HS-5 (cell line): ENCODE measurements around the gene BRD1.

ENCODE experiments used
- DNase-seq: peaks from one replicate; pipeline ENCODE4 v3.0.0-alpha.2; 2012; ENCODE audit warnings: low read depth

The BRD1 gene

GRCh38 chr22:49800408-49801238, 27.1 kb downstream of the BRD1 start:
- no peak for DNase-seq

DNA sequence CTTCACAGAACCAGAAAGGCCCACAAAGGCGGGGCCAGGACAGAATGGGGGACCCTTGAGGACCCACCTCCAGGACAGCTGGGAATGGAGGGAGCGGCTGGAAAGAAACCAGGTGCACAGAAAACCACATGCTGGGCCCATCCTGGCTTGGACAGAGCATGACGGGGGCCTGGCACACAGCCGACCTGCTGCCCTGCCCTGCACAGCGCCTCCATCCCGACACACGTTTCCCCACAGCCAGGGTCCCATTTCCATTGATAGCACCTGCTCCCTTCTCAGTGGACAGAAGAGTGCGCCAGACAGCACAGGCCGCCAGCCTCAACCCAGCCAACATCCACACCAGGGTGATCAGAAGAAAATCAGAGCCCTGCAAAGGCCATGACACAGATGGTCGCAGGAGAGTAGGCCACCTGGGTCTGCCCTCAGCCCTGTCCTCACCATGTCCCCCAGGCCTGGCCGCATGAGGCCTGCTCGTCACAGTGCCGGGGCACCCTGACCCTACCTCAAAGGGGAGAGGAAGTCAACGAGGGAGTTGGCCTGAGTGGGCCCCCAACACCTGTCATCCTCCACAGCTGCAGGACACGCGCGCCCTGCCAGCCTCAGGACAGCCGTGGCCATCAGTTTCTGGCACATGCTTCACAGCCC, 28.1 kb downstream of the BRD1 start:
- DNase-seq, result no peak

DNA sequence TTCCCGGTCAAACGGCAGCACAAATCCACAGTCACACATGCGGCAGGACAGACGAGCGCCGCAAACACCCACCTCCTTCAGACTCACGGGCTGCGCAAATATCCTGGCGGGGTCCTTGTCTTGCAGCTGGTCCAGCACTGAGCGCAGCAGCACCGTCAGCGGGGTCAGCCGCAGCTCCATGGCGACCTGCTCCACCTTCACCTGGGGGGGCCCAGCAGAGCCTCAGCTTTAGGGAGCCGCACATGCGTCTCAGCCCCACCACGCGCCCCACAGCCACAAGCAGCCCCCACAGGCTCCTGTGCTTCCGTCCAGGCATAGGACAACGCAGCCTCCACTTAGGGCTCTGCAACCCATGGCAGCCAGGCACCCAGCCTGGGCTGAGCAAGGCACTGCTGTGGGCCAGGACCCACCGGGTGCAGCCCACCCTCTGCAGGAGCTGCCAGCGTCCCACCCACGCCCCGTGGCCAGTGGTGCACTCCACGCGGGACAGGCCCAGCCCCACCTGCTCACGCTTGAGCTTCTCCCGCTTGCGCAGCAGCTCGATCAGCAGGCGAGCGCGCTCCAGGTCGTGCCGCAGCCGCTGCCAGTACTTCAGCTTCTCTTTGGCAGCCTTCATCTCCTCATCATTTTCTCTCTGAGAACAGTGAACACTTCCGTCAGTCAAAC, 29.1 kb downstream of the BRD1 start:
- no peak for DNase-seq

- no peak for DNase-seq
These were observed 30.0 kb downstream of the BRD1 start for GRCh38 chr22:49797706-49798105.

- DNase-seq, result no peak
These were observed 30.9 kb downstream of the BRD1 start for GRCh38 chr22:49796596-49797270.

DNA sequence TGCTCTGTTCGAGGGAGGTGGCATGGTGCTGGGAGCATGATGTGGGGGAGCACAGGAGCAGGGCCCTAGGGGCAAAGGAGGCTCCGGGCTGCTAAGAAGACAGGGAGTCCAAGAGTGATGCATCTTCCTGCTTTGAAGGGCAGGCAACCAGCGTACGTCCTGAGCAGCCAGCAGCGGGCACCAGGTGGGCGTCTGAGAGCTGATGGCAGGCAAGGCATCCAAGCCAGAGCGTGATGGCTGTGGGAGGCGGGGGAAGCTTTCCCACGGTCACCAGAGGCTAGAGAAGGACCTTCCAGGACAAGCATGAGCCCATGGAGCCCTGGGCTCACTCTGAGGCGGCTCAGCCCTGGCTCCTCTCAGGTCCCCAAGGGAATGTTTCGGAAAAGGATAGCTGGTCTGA, 32.2 kb downstream of the BRD1 start:
- DNase-seq, result no peak

DNA sequence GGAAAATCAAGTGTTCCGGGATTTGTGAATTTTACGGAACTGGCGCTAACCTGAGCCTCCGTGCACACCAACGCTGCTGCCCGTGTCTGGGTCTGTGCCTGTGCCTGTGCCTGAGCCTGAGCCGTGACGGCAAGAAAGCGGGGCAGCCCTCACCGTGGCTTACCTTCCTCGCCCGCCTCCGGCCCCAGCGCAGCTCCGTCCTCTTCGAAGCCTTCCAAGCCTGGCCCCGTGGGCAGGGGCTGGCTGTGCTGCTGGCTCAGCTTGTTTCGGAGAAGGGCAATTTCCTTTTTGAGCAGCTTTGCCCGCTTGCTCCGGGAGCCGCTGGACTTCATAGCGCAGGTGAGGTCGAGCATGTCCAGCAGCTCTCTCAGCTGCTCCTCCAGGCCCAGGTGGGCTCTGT, 33.8 kb downstream of the BRD1 start:
- no peak for DNase-seq

GRCh38 chr22:49793296-49793695, 34.4 kb downstream of the BRD1 start:
- no peak for DNase-seq

GRCh38 chr22:49792107-49792506, 35.6 kb downstream of the BRD1 start:
- DNase-seq, result no peak

GRCh38 chr22:49791682-49792081, 36.0 kb downstream of the BRD1 start:
- no peak for DNase-seq

GRCh38 chr22:49790912-49791311, 36.8 kb downstream of the BRD1 start:
- no peak for DNase-seq

- no peak for DNase-seq
These were observed 38.2 kb downstream of the BRD1 start for GRCh38 chr22:49789289-49790141.

GRCh38 chr22:49788504-49788903, 39.2 kb downstream of the BRD1 start:
- DNase-seq, result no peak

DNA sequence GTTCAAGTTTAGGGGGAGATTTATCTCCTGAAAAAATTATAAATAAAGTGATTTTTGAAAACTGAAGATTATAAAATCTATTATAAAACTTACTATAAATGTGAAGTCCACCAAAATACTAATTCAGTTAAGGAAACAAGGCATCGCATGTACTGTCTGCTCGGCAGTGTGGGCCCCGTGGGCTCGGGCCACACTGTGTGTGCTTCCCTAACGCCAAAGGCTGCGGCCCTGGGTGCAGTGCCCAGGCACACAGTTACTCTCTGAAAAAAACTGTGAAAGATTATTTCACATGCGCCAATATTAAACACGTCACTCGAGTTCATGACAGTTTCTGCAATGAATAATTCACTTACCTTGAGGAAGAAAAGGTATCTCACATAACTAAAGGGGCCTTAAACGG, 39.8 kb downstream of the BRD1 start:
- no peak for DNase-seq

DNA sequence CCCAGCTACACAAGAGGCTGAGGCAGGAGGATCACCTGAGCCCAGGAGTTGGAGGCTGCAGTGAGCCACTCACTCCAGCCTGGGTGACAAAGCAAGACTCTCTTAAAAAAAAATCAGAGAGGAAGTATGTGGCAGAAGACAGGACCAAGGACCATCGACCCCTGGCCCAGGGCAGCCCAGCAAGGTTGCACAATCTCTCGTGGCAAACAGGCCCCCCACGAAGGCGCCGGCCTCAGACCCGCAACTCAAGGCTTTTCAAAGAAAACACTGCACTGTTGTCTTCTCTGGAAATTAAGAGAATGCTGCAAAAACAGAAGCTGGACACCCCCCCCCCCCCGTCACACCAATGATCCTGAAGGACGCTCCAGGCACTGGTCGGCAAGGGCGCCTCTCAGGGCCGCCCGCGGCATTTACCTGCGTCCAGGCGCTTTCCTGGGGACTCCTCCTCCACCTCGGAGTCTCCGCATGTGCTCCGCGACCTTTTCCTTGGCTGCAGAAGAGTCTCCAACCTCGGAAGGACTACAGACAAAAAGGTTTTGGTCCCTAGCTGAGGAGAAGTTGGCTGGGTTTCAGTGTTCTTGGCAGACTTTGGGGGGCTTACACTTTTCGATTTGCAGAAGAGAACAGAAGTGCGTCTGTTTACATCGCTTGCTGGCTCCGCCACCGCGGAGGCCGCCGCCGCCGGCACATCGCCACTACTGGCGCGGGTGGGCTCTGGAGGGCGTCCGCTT, 40.5 kb downstream of the BRD1 start:
- no peak for DNase-seq

GRCh38 chr22:49785841-49786471, 41.7 kb downstream of the BRD1 start:
- DNase-seq, result no peak

DNA sequence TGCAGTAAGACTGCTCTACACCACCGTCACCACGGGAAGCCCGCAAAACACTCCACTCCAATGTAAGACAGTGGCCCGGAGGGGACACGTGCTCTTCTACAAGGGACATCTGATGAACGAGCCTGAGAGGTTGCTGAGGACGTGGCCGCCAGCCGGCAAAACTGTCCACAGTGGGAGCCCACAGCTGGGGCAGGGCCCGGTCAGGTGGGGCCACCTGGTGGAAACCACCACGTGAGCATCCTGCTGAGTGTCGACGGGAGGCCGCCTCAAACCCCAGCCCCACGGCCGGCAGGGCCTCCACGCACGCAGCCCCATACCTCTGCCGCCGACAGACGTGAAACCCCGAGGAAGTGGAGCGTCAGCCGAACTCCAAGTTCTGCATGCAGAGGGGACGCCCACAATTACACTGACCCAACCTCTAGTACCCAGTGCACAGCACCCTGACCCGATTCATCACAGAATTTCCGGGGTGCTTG, 42.6 kb downstream of the BRD1 start:
- DNase-seq, result no peak

- no peak for DNase-seq
These were observed 43.1 kb downstream of the BRD1 start for GRCh38 chr22:49784630-49784971.

- no peak for DNase-seq
These were observed 43.6 kb downstream of the BRD1 start for GRCh38 chr22:49783926-49784629.
